SK-N-SH treated with all-trans-retinoic acid at 6 μM for 48 hours (cell line): Measurements from ENCODE around the gene PRCP.

Source experiments
- ATAC-seq: fragments of 200-7000 bp; cut with Tn5 transposase; 3 replicates; pipeline ENCODE4 v1.9.1; 2020; ENCODE audit warnings: mild to moderate bottlenecking, moderate library complexity
- ARNTL ChIP-seq: fragments of 450-650 bp; formaldehyde crosslinking; IDR thresholded peaks from 2 replicates; pipeline ENCODE4 v1.5.0; 2020; ENCODE audit warnings: low read depth, mild to moderate bottlenecking, moderate library complexity, borderline replicate concordance
- BACH2 ChIP-seq: fragments of 250-450 bp; sonication (Bioruptor Pico); IDR thresholded peaks from 2 replicates; pipeline ENCODE4 v1.9.0; 2021; ENCODE audit warnings: mild to moderate bottlenecking, borderline replicate concordance
- ESRRG ChIP-seq: fragments of 250-450 bp; sonication (Bioruptor Pico); IDR thresholded peaks from 2 replicates; pipeline ENCODE4 v1.6.1; 2021; ENCODE audit warnings: mild to moderate bottlenecking
- GLIS3 ChIP-seq: fragments of 250-450 bp; sonication (Bioruptor Pico); IDR thresholded peaks from 2 replicates; pipeline ENCODE4 v1.5.0; 2020; ENCODE audit warnings: mild to moderate bottlenecking, moderate library complexity
- ISL1 ChIP-seq: fragments of 250-450 bp; sonication (Bioruptor Pico); IDR thresholded peaks from 2 replicates; pipeline ENCODE4 v2.1.2; 2022; ENCODE audit warnings: mild to moderate bottlenecking, moderate library complexity
- OSR1 ChIP-seq: fragments of 250-450 bp; sonication (Bioruptor Pico); IDR thresholded peaks from 2 replicates; pipeline ENCODE4 v1.8.0; 2022; ENCODE audit warnings: moderate library complexity, mild to moderate bottlenecking, inconsistent platforms
- PPARA ChIP-seq: fragments of 250-450 bp; sonication (Bioruptor Pico); IDR thresholded peaks from 2 replicates; pipeline ENCODE4 v1.5.0; 2020; ENCODE audit warnings: mild to moderate bottlenecking, borderline replicate concordance
- RARB ChIP-seq: fragments of 250-450 bp; sonication (Bioruptor Pico); IDR thresholded peaks from 2 replicates; pipeline ENCODE4 v1.8.0; 2021; ENCODE audit warnings: mild to moderate bottlenecking, moderate library complexity
- SNAI2 ChIP-seq: fragments of 250-450 bp; sonication (Bioruptor Pico); IDR thresholded peaks from 2 replicates; pipeline ENCODE4 v1.5.0; 2020; ENCODE audit warnings: mild to moderate bottlenecking, moderate library complexity
- TCF4 ChIP-seq: fragments of 250-450 bp; sonication (Bioruptor Pico); IDR thresholded peaks from 2 replicates; pipeline ENCODE4 v1.8.0; 2021; ENCODE audit warnings: mild to moderate bottlenecking, moderate library complexity, borderline replicate concordance
- TOX ChIP-seq: fragments of 250-450 bp; sonication (Bioruptor Pico); IDR thresholded peaks from 2 replicates; pipeline ENCODE4 v1.8.0; 2021; ENCODE audit warnings: mild to moderate bottlenecking, moderate library complexity, borderline replicate concordance
- ZC3H10 ChIP-seq: fragments of 250-450 bp; sonication (Bioruptor Pico); IDR thresholded peaks from 2 replicates; pipeline ENCODE4 v1.5.1; 2021; ENCODE audit warnings: mild to moderate bottlenecking, moderate library complexity
- ZFP3 ChIP-seq: fragments of 250-450 bp; sonication (Bioruptor Pico); IDR thresholded peaks from 2 replicates; pipeline ENCODE4 v1.5.0; 2020; ENCODE audit warnings: mild to moderate bottlenecking, moderate library complexity
- ZFP30 ChIP-seq: fragments of 450-650 bp; formaldehyde crosslinking; IDR thresholded peaks from 2 replicates; pipeline ENCODE4 v1.5.0; 2022; ENCODE audit warnings: mild to moderate bottlenecking, moderate library complexity
- ZNF565 ChIP-seq: fragments of 450-650 bp; formaldehyde crosslinking; conservative IDR thresholded peaks from 2 replicates; pipeline ENCODE4 v1.5.0; 2020; ENCODE audit warnings: low read depth, mild to moderate bottlenecking, moderate library complexity
- ZNF70 ChIP-seq: fragments of 450-650 bp; formaldehyde crosslinking; IDR thresholded peaks from 2 replicates; pipeline ENCODE4 v1.5.0; 2020; ENCODE audit warnings: mild to moderate bottlenecking, moderate library complexity
- TF ChIP-seq, protein P1 (sequence below): fragments of 250-450 bp; sonication (Bioruptor Pico); IDR thresholded peaks from 2 replicates; pipeline ENCODE4 v1.5.1; 2020; ENCODE audit warnings: low read depth, mild to moderate bottlenecking, moderate library complexity
- TF ChIP-seq, protein P2 (sequence below): fragments of 250-450 bp; sonication (Bioruptor Pico); IDR thresholded peaks from 2 replicates; pipeline ENCODE4 v1.5.0; 2020; ENCODE audit warnings: mild to moderate bottlenecking, moderate library complexity
- TF ChIP-seq, protein P3 (sequence below): fragments of 250-450 bp; sonication (Bioruptor Pico); IDR thresholded peaks from 2 replicates; pipeline ENCODE4 v1.5.1; 2021; ENCODE audit warnings: mild to moderate bottlenecking, moderate library complexity
- TF ChIP-seq, protein P4 (sequence below): fragments of 250-450 bp; sonication (Bioruptor Pico); IDR thresholded peaks from 2 replicates; pipeline ENCODE4 v1.8.0; 2021; ENCODE audit warnings: low read depth, mild to moderate bottlenecking, moderate library complexity, borderline replicate concordance

Gene PRCP

DNA sequence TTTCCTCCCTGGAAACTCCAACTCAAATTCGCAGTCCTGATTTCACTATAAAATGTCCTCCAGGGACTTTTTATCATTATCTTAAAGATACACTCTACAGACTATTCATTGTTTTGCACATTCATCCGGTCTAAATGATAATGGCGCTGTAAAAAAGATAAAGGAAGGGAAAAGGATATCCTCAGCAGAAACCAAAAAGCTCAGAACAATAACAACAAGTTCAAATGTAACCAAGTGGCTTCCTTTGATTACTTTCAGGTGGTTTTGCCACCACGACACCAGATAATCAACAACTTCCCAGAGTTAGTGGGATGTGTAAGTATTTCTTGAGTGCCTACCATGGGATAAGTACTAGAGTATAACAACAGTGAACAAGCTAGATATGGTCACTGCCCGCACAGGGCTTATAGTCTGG lies 26.3 kb downstream of the PRCP start (continued):
- no peak for TF ChIP-seq ESRRG (CRISPR knock-in tag)
- TF ChIP-seq, protein P1, sequence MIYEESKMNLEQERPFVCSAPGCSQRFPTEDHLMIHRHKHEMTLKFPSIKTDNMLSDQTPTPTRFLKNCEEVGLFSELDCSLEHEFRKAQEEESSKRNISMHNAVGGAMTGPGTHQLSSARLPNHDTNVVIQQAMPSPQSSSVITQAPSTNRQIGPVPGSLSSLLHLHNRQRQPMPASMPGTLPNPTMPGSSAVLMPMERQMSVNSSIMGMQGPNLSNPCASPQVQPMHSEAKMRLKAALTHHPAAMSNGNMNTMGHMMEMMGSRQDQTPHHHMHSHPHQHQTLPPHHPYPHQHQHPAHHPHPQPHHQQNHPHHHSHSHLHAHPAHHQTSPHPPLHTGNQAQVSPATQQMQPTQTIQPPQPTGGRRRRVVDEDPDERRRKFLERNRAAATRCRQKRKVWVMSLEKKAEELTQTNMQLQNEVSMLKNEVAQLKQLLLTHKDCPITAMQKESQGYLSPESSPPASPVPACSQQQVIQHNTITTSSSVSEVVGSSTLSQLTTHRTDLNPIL (CRISPR knock-in tag), result no peak

DNA sequence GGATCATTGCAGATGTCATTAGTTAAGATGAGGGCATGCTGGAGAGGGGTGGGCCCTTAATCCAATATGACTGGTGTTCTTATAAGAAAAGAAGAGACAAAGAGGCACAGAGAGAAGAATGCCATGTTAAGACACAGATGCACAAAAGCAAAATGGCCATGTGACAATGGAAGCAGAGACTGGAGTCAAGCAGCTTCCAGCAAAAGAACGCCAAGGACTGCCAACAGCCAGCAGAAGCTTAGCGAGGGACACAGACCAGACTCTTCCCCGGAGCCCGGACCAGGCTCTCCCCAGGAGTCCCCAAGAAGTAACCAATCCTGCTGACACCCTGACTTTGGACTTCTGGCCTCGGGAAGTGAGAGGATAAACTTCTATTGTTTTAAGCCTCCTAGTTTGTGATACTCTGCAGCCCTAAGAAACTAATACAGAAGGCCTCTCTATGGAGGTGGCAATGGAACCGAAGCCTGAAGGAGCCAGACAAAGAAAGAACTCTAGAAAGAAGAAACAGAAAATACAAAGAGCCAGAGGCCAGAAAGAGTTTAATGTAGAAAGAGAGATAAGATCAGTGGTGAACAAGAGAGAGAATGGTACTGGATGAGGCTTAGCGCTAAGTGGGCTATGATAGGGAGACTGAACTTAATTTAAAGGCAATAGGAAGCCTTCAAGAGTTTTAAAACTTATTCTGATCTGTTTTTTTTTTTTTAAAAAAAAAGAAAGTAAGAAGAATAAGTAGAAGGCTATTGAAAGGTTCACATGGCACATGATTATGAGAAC lies 27.7 kb downstream of the PRCP start:
- no peak for ATAC-seq
- TF ChIP-seq, protein P2, sequence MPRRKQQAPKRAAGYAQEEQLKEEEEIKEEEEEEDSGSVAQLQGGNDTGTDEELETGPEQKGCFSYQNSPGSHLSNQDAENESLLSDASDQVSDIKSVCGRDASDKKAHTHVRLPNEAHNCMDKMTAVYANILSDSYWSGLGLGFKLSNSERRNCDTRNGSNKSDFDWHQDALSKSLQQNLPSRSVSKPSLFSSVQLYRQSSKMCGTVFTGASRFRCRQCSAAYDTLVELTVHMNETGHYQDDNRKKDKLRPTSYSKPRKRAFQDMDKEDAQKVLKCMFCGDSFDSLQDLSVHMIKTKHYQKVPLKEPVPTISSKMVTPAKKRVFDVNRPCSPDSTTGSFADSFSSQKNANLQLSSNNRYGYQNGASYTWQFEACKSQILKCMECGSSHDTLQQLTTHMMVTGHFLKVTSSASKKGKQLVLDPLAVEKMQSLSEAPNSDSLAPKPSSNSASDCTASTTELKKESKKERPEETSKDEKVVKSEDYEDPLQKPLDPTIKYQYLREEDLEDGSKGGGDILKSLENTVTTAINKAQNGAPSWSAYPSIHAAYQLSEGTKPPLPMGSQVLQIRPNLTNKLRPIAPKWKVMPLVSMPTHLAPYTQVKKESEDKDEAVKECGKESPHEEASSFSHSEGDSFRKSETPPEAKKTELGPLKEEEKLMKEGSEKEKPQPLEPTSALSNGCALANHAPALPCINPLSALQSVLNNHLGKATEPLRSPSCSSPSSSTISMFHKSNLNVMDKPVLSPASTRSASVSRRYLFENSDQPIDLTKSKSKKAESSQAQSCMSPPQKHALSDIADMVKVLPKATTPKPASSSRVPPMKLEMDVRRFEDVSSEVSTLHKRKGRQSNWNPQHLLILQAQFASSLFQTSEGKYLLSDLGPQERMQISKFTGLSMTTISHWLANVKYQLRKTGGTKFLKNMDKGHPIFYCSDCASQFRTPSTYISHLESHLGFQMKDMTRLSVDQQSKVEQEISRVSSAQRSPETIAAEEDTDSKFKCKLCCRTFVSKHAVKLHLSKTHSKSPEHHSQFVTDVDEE (CRISPR knock-in tag), result no peak
- no peak for TF ChIP-seq SNAI2 (CRISPR knock-in tag)

DNA sequence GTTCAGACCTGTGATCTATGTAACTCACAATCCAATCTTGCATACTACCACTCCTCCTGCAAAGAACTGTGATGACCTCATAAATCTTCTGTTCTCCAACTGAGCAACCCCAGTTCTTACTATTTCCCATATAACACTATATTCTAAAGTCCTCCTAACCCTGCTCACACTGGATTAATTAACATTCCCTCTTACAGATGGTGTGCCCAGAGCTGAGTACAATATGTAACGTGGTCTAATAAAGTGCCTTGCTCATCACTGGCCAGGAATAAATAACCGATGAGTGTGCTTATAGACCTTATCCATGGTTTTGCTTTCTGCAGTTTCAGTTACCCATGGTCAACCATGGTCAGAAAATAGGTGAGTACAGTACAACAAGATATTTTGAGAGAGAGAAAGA lies 28.6 kb downstream of the PRCP start:
- ATAC-seq, result no peak
- TF ChIP-seq TCF4 (no peak), TOX (CRISPR knock-in tag) (no peak), ZC3H10 (CRISPR knock-in tag) (no peak), ZFP30 (CRISPR knock-in tag) (no peak), RARB (CRISPR knock-in tag) (no peak), ISL1 (CRISPR knock-in tag) (no peak), PPARA (CRISPR knock-in tag) (no peak), ZNF565 (CRISPR knock-in tag) (no peak), BACH2 (CRISPR knock-in tag) (no peak), SNAI2 (CRISPR knock-in tag) (no peak), GLIS3 (CRISPR knock-in tag) (no peak), ZNF70 (CRISPR knock-in tag) (no peak), OSR1 (CRISPR knock-in tag) (no peak), ZFP3 (CRISPR knock-in tag) (no peak), ARNTL (CRISPR knock-in tag) (no peak)
- TF ChIP-seq, protein P2 (CRISPR knock-in tag), result no peak
- TF ChIP-seq, protein P3, sequence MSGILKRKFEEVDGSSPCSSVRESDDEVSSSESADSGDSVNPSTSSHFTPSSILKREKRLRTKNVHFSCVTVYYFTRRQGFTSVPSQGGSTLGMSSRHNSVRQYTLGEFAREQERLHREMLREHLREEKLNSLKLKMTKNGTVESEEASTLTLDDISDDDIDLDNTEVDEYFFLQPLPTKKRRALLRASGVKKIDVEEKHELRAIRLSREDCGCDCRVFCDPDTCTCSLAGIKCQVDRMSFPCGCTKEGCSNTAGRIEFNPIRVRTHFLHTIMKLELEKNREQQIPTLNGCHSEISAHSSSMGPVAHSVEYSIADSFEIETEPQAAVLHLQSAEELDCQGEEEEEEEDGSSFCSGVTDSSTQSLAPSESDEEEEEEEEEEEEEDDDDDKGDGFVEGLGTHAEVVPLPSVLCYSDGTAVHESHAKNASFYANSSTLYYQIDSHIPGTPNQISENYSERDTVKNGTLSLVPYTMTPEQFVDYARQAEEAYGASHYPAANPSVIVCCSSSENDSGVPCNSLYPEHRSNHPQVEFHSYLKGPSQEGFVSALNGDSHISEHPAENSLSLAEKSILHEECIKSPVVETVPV (CRISPR knock-in tag), result no peak
- TF ChIP-seq, protein P1 (CRISPR knock-in tag), result no peak
- TF ChIP-seq, protein P4, sequence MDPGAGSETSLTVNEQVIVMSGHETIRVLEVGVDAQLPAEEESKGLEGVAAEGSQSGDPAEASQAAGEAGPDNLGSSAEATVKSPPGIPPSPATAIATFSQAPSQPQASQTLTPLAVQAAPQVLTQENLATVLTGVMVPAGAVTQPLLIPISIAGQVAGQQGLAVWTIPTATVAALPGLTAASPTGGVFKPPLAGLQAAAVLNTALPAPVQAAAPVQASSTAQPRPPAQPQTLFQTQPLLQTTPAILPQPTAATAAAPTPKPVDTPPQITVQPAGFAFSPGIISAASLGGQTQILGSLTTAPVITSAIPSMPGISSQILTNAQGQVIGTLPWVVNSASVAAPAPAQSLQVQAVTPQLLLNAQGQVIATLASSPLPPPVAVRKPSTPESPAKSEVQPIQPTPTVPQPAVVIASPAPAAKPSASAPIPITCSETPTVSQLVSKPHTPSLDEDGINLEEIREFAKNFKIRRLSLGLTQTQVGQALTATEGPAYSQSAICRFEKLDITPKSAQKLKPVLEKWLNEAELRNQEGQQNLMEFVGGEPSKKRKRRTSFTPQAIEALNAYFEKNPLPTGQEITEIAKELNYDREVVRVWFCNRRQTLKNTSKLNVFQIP (CRISPR knock-in tag), result no peak
